ENCODE data around the gene TSHZ1.
A peak's percentile ranks its signal among the peaks of the same experiment; 100 is the strongest.

TSHZ1 gene

DNA sequence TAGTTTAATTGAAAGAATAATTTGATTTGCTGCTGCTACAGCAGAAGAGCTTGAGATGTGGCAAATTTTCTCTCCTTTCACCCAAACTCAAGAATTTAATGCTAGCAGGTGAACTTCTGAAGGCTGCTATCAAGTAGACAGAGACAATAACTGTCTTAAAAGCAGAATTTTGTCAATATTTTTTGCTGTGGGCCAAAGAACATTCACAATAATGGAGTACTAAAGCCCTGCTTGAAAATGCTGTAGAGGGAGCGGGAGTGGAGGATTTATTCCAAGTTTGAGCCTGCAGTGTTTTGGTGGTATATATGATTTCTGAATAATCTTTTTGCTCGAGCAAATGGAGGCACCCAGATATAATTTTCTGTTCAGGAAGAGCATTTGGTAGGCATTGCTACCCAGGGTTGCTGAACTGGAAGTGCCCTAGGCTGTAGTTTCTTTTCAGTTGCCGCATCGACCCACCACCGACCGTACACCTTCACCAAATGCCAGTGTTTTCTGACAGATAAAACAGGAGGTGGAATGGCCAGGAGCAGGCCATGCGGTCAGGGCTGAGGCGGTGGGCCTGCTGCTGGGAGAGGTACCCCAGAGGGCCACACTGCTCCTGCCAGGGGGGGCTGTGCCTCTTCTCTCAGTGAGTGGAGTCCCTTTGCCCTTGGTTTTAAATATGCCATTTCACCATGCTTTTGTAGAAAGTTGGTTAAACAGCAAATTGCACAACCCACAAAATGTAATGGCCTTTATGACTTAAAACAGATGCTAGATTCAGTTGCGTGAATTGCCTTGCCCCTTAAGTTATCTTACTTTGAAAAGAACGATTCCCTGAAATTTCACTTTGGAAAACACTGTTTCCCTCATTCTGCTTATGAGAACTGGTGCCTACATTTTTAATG is 36.4 kb downstream of the TSHZ1 start:
- Histone ChIP-seq H3K4me1 (ENCODE audit: control insufficient read depth, insufficient read depth, low read length, poor library complexity, severe bottlenecking) (peaks cover 13% of the 10 kb centered on the region), H3K27me3 (replicated peaks; ENCODE audit: control insufficient read depth, insufficient read depth, low read length, poor library complexity, severe bottlenecking) (no peaks in the 10 kb centered on the region), H3K4me3 (ENCODE audit: insufficient read depth, low read depth, low read length, poor library complexity, severe bottlenecking) (peak overlapping the region; percentile 50), H3K9me3 (ENCODE audit: control insufficient read depth, low read length) (no peaks in the 10 kb centered on the region), H3K27ac (ENCODE audit: insufficient read depth, low read length, poor library complexity, severe bottlenecking) (peak overlapping the region; percentile 63), H3K36me3 (ENCODE audit: control insufficient read depth, insufficient read depth, low read length) (no peaks in the 10 kb centered on the region)
- DNase-seq: no peak

GRCh38 chr18:75247611-75248421 is 37.2 kb downstream of the TSHZ1 start:
- no peaks in the 10 kb centered on the region for H3K9me3 ChIP-seq (ENCODE audit: control insufficient read depth, low read length)
- H3K27me3 ChIP-seq (replicated peaks; ENCODE audit: control insufficient read depth, insufficient read depth, low read length, poor library complexity, severe bottlenecking): no peaks in the 10 kb centered on the region
- H3K36me3 ChIP-seq (ENCODE audit: control insufficient read depth, insufficient read depth, low read length): no peaks in the 10 kb centered on the region
- H3K27ac ChIP-seq (ENCODE audit: insufficient read depth, low read length, poor library complexity, severe bottlenecking): peak overlapping the region; percentile 63
- H3K4me3 ChIP-seq (ENCODE audit: insufficient read depth, low read depth, low read length, poor library complexity, severe bottlenecking): peak overlapping the region; percentile 50
- DNase-seq: no peak
- peaks cover 13% of the 10 kb centered on the region for H3K4me1 ChIP-seq (ENCODE audit: control insufficient read depth, insufficient read depth, low read length, poor library complexity, severe bottlenecking)

- H3K4me1 ChIP-seq (ENCODE audit: control insufficient read depth, insufficient read depth, low read length, poor library complexity, severe bottlenecking): peaks cover 13% of the 10 kb centered on the region
- H3K27me3 ChIP-seq (replicated peaks; ENCODE audit: control insufficient read depth, insufficient read depth, low read length, poor library complexity, severe bottlenecking): no peaks in the 10 kb centered on the region
- no peak for DNase-seq
- peak overlapping the region; percentile 63 for H3K27ac ChIP-seq (ENCODE audit: insufficient read depth, low read length, poor library complexity, severe bottlenecking)
- H3K36me3 ChIP-seq (ENCODE audit: control insufficient read depth, insufficient read depth, low read length): no peaks in the 10 kb centered on the region
- peak overlapping the region; percentile 50 for H3K4me3 ChIP-seq (ENCODE audit: insufficient read depth, low read depth, low read length, poor library complexity, severe bottlenecking)
- no peaks in the 10 kb centered on the region for H3K9me3 ChIP-seq (ENCODE audit: control insufficient read depth, low read length)
Measured at GRCh38 chr18:75248426-75249174, 38.0 kb downstream of the TSHZ1 start.

GRCh38 chr18:75249175-75249518 is 38.5 kb downstream of the TSHZ1 start:
- Histone ChIP-seq H3K27ac (ENCODE audit: insufficient read depth, low read length, poor library complexity, severe bottlenecking) (peak overlapping the region; percentile 29), H3K9me3 (ENCODE audit: control insufficient read depth, low read length) (no peaks in the 10 kb centered on the region), H3K36me3 (ENCODE audit: control insufficient read depth, insufficient read depth, low read length) (no peaks in the 10 kb centered on the region), H3K4me1 (ENCODE audit: control insufficient read depth, insufficient read depth, low read length, poor library complexity, severe bottlenecking) (peaks cover 13% of the 10 kb centered on the region), H3K27me3 (replicated peaks; ENCODE audit: control insufficient read depth, insufficient read depth, low read length, poor library complexity, severe bottlenecking) (no peaks in the 10 kb centered on the region), H3K4me3 (ENCODE audit: insufficient read depth, low read depth, low read length, poor library complexity, severe bottlenecking) (no peak overlapping the region)
- DNase-seq: no peak

DNA sequence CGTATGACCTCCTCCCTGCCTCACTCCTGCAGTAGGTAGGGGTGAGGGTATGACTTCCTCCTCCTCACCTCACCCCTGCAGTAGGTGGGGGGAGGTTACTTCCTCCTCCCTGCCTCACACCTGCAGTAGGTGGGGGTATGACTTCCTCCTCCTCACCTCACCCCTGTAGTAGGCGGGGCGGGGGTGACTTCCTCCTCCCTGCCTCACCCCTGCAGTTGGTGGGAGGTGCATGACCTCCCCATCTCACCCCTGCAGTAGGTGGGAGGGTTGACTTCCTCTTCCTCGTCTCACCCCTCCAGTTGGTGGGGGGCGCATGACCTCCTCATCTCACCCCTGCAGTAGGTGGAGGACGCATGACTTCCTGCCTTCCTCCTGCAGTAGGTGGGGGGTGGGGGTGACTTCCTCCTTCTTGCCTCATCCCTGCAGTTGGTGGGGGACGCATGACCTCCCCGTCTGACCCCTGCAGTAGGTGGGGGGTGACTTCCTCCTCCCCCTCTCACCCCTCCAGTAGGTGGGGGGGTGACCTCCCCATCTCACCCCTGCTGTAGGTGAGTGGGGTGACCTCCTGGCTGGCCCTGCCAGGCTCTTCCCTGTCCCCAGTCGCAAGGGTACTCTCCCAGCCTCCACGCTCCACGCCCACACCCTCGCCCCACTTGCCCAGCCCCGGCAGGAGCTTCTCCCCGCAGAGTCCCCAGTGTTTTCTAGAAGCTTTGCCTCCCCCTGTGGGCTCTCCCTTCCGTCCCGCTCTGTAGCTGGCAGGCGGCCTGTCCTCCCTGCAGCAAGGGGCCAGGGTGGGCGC is 39.3 kb downstream of the TSHZ1 start:
- no peaks in the 10 kb centered on the region for H3K36me3 ChIP-seq (ENCODE audit: control insufficient read depth, insufficient read depth, low read length)
- H3K27me3 ChIP-seq (replicated peaks; ENCODE audit: control insufficient read depth, insufficient read depth, low read length, poor library complexity, severe bottlenecking): no peaks in the 10 kb centered on the region
- H3K4me3 ChIP-seq (ENCODE audit: insufficient read depth, low read depth, low read length, poor library complexity, severe bottlenecking): no peak overlapping the region
- H3K9me3 ChIP-seq (ENCODE audit: control insufficient read depth, low read length): no peaks in the 10 kb centered on the region
- no peak overlapping the region for H3K27ac ChIP-seq (ENCODE audit: insufficient read depth, low read length, poor library complexity, severe bottlenecking)
- H3K4me1 ChIP-seq (ENCODE audit: control insufficient read depth, insufficient read depth, low read length, poor library complexity, severe bottlenecking): peaks cover 13% of the 10 kb centered on the region
- DNase-seq: no peak

DNA sequence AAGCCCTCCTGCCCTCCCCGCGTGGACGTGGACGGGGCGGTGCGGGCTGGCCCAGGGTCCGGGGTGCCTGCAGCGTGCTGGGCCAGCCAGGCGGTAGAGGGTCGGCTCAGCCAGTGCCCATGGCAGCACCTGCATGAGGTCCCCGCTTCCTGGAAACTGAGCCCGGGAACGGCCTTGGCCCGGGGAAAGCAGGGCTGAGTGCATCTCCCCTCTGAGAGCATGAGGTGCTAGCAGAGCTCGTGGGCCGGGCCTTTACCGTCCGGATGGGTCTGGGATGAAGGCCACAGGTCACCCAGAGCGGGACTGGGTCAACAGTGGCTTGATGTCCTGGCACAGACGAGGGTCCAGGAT is 39.8 kb downstream of the TSHZ1 start:
- Histone ChIP-seq H3K27me3 (replicated peaks; ENCODE audit: control insufficient read depth, insufficient read depth, low read length, poor library complexity, severe bottlenecking) (no peaks in the 10 kb centered on the region), H3K27ac (ENCODE audit: insufficient read depth, low read length, poor library complexity, severe bottlenecking) (no peak overlapping the region), H3K9me3 (ENCODE audit: control insufficient read depth, low read length) (no peaks in the 10 kb centered on the region), H3K4me1 (ENCODE audit: control insufficient read depth, insufficient read depth, low read length, poor library complexity, severe bottlenecking) (peaks cover 13% of the 10 kb centered on the region), H3K36me3 (ENCODE audit: control insufficient read depth, insufficient read depth, low read length) (no peaks in the 10 kb centered on the region), H3K4me3 (ENCODE audit: insufficient read depth, low read depth, low read length, poor library complexity, severe bottlenecking) (no peak overlapping the region)
- no peak for DNase-seq

DNA sequence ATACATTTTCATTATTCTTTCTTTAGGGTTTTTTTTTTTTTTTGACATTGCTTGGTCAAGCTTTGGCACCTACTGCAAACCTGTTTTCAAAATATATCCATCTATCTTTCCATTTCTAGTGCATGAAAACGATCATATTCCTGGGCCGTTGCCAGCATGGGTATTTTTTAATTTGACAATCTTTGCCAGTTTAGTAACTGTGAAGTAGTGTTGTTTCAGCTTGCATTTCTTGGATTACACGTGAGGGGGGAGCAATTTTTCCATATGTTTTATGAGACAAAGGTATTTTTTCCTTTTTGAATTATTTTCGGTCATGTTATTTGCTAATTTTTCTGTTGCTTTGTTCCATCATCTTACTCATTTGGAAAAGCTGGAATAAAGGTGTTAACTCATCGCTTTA is 40.9 kb downstream of the TSHZ1 start:
- Histone ChIP-seq H3K27ac (ENCODE audit: insufficient read depth, low read length, poor library complexity, severe bottlenecking) (no peak overlapping the region), H3K27me3 (replicated peaks; ENCODE audit: control insufficient read depth, insufficient read depth, low read length, poor library complexity, severe bottlenecking) (no peaks in the 10 kb centered on the region), H3K4me1 (ENCODE audit: control insufficient read depth, insufficient read depth, low read length, poor library complexity, severe bottlenecking) (peaks cover 13% of the 10 kb centered on the region), H3K9me3 (ENCODE audit: control insufficient read depth, low read length) (no peaks in the 10 kb centered on the region), H3K36me3 (ENCODE audit: control insufficient read depth, insufficient read depth, low read length) (no peaks in the 10 kb centered on the region), H3K4me3 (ENCODE audit: insufficient read depth, low read depth, low read length, poor library complexity, severe bottlenecking) (no peak overlapping the region)
- no peak for DNase-seq

- Histone ChIP-seq H3K4me1 (ENCODE audit: control insufficient read depth, insufficient read depth, low read length, poor library complexity, severe bottlenecking) (peaks cover 6% of the 10 kb centered on the region), H3K4me3 (ENCODE audit: insufficient read depth, low read depth, low read length, poor library complexity, severe bottlenecking) (no peak overlapping the region), H3K36me3 (ENCODE audit: control insufficient read depth, insufficient read depth, low read length) (no peaks in the 10 kb centered on the region), H3K27ac (ENCODE audit: insufficient read depth, low read length, poor library complexity, severe bottlenecking) (no peak overlapping the region), H3K27me3 (replicated peaks; ENCODE audit: control insufficient read depth, insufficient read depth, low read length, poor library complexity, severe bottlenecking) (no peaks in the 10 kb centered on the region), H3K9me3 (ENCODE audit: control insufficient read depth, low read length) (no peaks in the 10 kb centered on the region)
- DNase-seq: no peak
Measured at GRCh38 chr18:75252136-75252535, 41.5 kb downstream of the TSHZ1 start.

GRCh38 chr18:75253043-75253442 is 42.4 kb downstream of the TSHZ1 start:
- H3K27ac ChIP-seq (ENCODE audit: insufficient read depth, low read length, poor library complexity, severe bottlenecking): no peak overlapping the region
- H3K4me1 ChIP-seq (ENCODE audit: control insufficient read depth, insufficient read depth, low read length, poor library complexity, severe bottlenecking): peaks cover 5% of the 10 kb centered on the region
- no peaks in the 10 kb centered on the region for H3K36me3 ChIP-seq (ENCODE audit: control insufficient read depth, insufficient read depth, low read length)
- no peaks in the 10 kb centered on the region for H3K27me3 ChIP-seq (replicated peaks; ENCODE audit: control insufficient read depth, insufficient read depth, low read length, poor library complexity, severe bottlenecking)
- no peak overlapping the region for H3K4me3 ChIP-seq (ENCODE audit: insufficient read depth, low read depth, low read length, poor library complexity, severe bottlenecking)
- H3K9me3 ChIP-seq (ENCODE audit: control insufficient read depth, low read length): no peaks in the 10 kb centered on the region
- DNase-seq: no peak

All from effector memory CD4-positive, alpha-beta T cell (primary cell).